ENCODE measurements around the gene CLCF1. TPM values are rescaled to one million over a fixed set of nuclear protein-coding genes. Genes with fewer than 3 reads are reported as not detected.
A peak's percentile ranks its signal among the peaks of the same experiment; 100 is the strongest.

The CLCF1 gene
- total RNA-seq, 1 donor from 2014 or later: not detected

DNA sequence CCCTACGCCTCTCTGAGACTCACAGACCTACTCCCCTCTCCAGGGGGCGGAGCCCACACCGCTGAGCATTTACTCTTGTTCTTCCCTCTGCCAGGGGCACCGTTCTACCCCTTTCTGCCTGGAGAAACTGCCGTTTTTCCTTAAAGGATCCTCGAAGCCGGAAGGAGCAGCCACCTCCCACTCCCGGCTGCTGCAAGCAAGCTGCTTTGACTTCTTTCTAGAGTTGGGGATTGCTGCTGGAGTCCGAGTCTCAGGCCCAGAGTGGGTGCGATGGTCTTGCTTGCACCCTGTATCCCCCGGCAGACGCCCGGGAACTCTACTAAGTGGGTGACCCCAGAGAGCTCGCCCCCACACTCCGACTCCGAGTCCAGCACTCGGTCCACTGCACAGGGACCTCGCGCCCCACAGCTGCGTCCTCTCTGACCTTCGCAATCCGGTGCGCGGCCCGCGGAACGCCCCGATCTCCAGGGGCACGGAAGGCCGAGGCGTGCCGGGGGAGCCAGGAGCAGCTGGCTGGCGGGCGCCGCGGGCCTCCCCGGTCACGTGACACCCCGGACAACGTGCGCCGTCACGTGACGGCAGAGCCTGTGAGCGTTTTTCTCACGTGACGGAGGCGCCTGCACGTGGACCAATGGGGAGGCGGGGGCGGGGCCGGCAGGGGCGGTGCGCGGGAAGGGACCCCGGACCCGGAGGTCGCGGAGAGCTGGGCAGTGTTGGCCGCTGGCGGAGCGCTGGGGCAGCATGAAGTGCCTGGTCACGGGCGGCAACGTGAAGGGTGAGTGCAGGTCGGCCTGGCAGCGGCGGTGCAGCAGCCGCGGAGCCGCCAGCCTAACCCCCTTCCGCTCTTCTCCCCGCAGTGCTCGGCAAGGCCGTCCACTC lies 18.1 kb upstream of the CLCF1 start, which contains the start of gene RAD9A:
TSS of gene RAD9A (plus strand) at position 683 of the 879 bp plus-strand sequence. CDS start at position 742, 59 bp downstream.
- Mint-ChIP-seq H3K4me1 (ENCODE audit: low read depth, unreplicated experiment) (peaks cover 15% of the 10 kb centered on the region), H3K27me3 (ENCODE audit: unreplicated experiment) (peaks cover 14% of the 10 kb centered on the region), H3K9me3 (ENCODE audit: unreplicated experiment) (no peaks in the 10 kb centered on the region), H3K4me3 (ENCODE audit: unreplicated experiment) (peak within 1 kb of the TSS; percentile 94), H3K27ac (ENCODE audit: unreplicated experiment) (peak within 1 kb of the TSS; percentile 86), H3K36me3 (ENCODE audit: unreplicated experiment) (no peaks in the 10 kb centered on the region)
- DNase-seq: peak; percentile 96
- TF ChIP-seq, protein P1, sequence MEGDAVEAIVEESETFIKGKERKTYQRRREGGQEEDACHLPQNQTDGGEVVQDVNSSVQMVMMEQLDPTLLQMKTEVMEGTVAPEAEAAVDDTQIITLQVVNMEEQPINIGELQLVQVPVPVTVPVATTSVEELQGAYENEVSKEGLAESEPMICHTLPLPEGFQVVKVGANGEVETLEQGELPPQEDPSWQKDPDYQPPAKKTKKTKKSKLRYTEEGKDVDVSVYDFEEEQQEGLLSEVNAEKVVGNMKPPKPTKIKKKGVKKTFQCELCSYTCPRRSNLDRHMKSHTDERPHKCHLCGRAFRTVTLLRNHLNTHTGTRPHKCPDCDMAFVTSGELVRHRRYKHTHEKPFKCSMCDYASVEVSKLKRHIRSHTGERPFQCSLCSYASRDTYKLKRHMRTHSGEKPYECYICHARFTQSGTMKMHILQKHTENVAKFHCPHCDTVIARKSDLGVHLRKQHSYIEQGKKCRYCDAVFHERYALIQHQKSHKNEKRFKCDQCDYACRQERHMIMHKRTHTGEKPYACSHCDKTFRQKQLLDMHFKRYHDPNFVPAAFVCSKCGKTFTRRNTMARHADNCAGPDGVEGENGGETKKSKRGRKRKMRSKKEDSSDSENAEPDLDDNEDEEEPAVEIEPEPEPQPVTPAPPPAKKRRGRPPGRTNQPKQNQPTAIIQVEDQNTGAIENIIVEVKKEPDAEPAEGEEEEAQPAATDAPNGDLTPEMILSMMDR (IDR thresholded peaks at IDR 0.05; ENCODE audit: partially characterized antibody, unreplicated experiment): no peak

DNA sequence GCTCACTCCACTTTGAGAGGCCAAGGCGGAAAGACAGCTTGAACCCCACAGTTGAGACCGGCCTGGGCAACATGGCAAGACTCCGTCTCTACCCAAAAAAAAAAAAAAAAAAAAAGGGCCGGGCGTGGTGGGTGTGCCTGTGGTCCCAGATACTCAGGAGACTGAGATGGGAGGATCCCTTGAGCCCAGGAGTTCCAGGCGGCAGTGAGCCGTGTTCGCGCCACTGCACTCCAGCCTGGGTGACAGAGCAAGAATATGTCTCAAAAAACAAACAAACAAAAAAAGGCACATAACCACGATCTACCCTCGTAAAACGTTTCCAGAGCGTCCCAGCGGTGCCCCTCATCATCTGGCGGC lies 17.5 kb upstream of the CLCF1 start:
- DNase-seq: no peak
- H3K4me3 Mint-ChIP-seq (ENCODE audit: unreplicated experiment): peak overlapping the region; percentile 94
- TF ChIP-seq, protein P1 (IDR thresholded peaks at IDR 0.05; ENCODE audit: partially characterized antibody, unreplicated experiment): no peak
- peak overlapping the region; percentile 86 for H3K27ac Mint-ChIP-seq (ENCODE audit: unreplicated experiment)
- H3K27me3 Mint-ChIP-seq (ENCODE audit: unreplicated experiment): peaks cover 10% of the 10 kb centered on the region
- H3K4me1 Mint-ChIP-seq (ENCODE audit: low read depth, unreplicated experiment): peaks cover 15% of the 10 kb centered on the region
- H3K9me3 Mint-ChIP-seq (ENCODE audit: unreplicated experiment): no peaks in the 10 kb centered on the region
- no peaks in the 10 kb centered on the region for H3K36me3 Mint-ChIP-seq (ENCODE audit: unreplicated experiment)

DNA sequence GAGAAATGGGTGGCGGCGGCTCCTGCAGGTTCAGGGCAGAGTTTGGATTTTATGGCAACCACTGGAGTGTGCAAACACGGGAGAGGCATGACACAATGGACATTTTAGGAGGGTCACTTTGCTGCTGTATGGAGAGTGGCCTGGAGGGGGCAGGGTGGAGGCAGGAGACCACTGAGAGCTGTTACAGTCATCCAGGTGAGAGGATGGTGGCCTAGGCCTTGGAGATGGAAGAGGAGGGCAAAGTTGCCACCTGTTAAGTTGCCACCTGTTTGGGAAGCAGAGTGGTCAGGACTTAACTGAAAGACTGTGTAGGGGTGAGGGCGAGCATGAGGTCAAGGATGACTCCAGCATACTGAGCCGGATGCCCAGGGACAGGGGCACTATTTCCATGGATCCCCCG lies 16.1 kb upstream of the CLCF1 start:
- Mint-ChIP-seq H3K4me3 (ENCODE audit: unreplicated experiment) (peak overlapping the region; percentile 49), H3K27me3 (ENCODE audit: unreplicated experiment) (peaks cover 13% of the 10 kb centered on the region), H3K9me3 (ENCODE audit: unreplicated experiment) (no peaks in the 10 kb centered on the region), H3K36me3 (ENCODE audit: unreplicated experiment) (no peaks in the 10 kb centered on the region), H3K27ac (ENCODE audit: unreplicated experiment) (peak overlapping the region; percentile 77), H3K4me1 (ENCODE audit: low read depth, unreplicated experiment) (peaks cover 15% of the 10 kb centered on the region)
- TF ChIP-seq, protein P1 (IDR thresholded peaks at IDR 0.05; ENCODE audit: partially characterized antibody, unreplicated experiment): peak; percentile 63
- peak; percentile 80 for DNase-seq

DNA sequence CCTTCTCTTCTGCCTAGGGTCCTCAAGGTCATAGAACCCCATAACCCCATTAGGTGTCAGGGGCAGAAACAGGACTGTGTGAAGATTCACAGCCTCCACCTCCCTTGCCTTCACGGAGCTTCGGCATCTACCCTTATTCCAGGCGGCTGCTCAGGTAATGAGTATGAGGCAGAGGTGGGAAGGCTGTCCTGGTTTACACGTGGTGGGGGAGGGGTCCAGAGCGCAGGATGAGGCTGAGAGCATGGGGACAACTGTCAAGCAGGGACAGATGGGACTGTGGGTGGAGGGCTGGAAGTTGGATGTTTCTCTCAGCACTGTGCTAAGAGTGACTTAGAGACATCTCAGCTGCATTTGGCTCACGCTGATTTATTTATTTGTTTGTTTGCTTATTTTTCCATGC lies 14.1 kb upstream of the CLCF1 start:
- H3K4me3 Mint-ChIP-seq (ENCODE audit: unreplicated experiment): peak overlapping the region; percentile 34
- H3K4me1 Mint-ChIP-seq (ENCODE audit: low read depth, unreplicated experiment): peaks cover 15% of the 10 kb centered on the region
- H3K9me3 Mint-ChIP-seq (ENCODE audit: unreplicated experiment): no peaks in the 10 kb centered on the region
- H3K27ac Mint-ChIP-seq (ENCODE audit: unreplicated experiment): no peak overlapping the region
- no peak for DNase-seq
- TF ChIP-seq, protein P1 (IDR thresholded peaks at IDR 0.05; ENCODE audit: partially characterized antibody, unreplicated experiment): no peak
- no peaks in the 10 kb centered on the region for H3K36me3 Mint-ChIP-seq (ENCODE audit: unreplicated experiment)
- H3K27me3 Mint-ChIP-seq (ENCODE audit: unreplicated experiment): peaks cover 13% of the 10 kb centered on the region

DNA sequence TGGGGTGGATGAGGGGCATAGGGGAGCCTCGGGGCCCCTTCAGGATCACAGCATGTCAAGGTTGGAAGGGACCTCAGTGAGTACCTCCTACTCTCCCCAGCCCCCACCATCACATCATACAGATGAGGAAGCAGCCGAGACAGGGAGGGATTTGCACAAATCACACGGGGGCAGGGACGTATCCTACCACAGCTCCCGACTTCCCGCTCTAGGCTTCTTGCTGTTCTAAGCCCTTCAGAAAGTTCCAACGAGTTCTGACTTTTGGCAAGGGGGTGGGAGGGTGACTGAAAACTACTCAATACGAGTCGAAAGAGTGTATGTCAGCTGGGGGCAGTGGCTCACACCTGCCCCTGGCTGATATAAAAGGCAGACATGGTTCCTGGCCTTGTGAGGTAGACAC lies 13.7 kb upstream of the CLCF1 start:
- Mint-ChIP-seq H3K9me3 (ENCODE audit: unreplicated experiment) (no peaks in the 10 kb centered on the region), H3K27me3 (ENCODE audit: unreplicated experiment) (peaks cover 13% of the 10 kb centered on the region), H3K27ac (ENCODE audit: unreplicated experiment) (no peak overlapping the region), H3K4me1 (ENCODE audit: low read depth, unreplicated experiment) (peaks cover 14% of the 10 kb centered on the region), H3K4me3 (ENCODE audit: unreplicated experiment) (no peak overlapping the region), H3K36me3 (ENCODE audit: unreplicated experiment) (no peaks in the 10 kb centered on the region)
- TF ChIP-seq, protein P1 (IDR thresholded peaks at IDR 0.05; ENCODE audit: partially characterized antibody, unreplicated experiment): no peak
- no peak for DNase-seq
